ENCODE data around the gene FEN1. TPM values are rescaled to one million over a fixed set of nuclear protein-coding genes. Genes with fewer than 3 reads are reported as not detected.

FEN1 gene
- total and polyA plus RNA-seq, 2 of the 13 experiments (the other 11 are each of a cell fraction or from before 2014, with no cell fraction given) = 12.4 to 102 TPM

DNA sequence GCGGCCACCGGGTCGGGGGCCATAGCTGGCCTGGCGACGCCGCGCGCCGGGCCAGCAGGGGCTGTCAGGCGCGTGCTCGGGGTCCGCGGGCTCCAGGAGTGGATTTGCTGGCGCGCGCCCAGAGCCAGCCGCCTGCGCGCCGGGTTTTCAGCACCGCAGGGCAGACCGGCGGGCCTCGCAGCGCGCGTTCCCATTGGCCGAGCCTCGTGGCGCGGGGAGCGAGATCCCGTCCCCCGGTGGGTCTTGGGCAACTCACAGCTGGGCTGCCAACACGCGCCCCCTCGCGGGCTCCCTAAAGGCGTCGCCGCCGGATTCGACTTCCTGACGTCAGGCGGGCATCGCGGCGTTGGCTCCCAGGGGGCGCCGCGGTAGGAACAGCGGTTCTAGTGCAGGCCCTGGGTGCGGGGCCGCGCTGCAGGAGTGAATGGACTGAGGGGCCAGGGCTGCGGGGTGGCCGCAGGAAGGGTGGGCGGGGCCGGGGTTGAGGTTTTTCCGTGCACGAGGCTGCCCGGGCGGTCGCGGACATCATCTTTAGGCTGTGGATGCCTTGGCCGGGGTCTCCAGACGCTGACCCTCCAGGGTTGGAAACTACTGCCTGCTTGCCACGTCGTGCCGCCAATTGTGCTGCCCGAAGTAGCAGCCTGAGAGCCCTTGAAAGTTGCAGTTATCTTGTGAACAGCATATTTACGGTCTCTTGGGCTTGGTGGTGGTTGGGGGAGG is 24.2 kb downstream of the FEN1 start, which contains the start of gene FADS1 (continued):
- TF ChIP-seq ZNF101 (CRISPR knock-in tag; IDR thresholded peaks at IDR 0.05; ENCODE audit: borderline replicate concordance, low read depth) (0 out of 2 replicates have a peak, but pooled peaks have one; percentile 80), TBX2 (CRISPR knock-in tag; IDR thresholded peaks at IDR 0.05; ENCODE audit: borderline replicate concordance) (peak; percentile 92), ZBTB21 (CRISPR knock-in tag; IDR thresholded peaks at IDR 0.05) (peak; percentile 82), TSC22D2 (CRISPR knock-in tag; IDR thresholded peaks at IDR 0.05; ENCODE audit: borderline replicate concordance) (no peak), HNF4A (CRISPR knock-in tag; IDR thresholded peaks at IDR 0.05) (peak; percentile 37), KAT7 (CRISPR knock-in tag; IDR thresholded peaks at IDR 0.05; ENCODE audit: borderline replicate concordance) (peak; percentile 47; the same call in 1 of the 2 replicates), DMAP1 (CRISPR knock-in tag; IDR thresholded peaks at IDR 0.05) (peak; percentile 88), U2AF2 (IDR thresholded peaks at IDR 0.05; ENCODE audit: low read depth, low read length) (no peak), ATRX (CRISPR knock-in tag; IDR thresholded peaks at IDR 0.05; ENCODE audit: borderline replicate concordance) (no peak), ZNF383 (CRISPR knock-in tag; IDR thresholded peaks at IDR 0.05; ENCODE audit: borderline replicate concordance) (peak; percentile 74; the same call in 1 of the 2 replicates), NFYB (CRISPR knock-in tag; IDR thresholded peaks at IDR 0.05) (peak; percentile 78), U2AF1 (optimal IDR thresholded peaks at IDR 0.05; ENCODE audit: low read depth, low read length) (peak; percentile 78), ZNF136 (CRISPR knock-in tag; IDR thresholded peaks at IDR 0.05; ENCODE audit: low read depth) (no peak), ZFP82 (CRISPR knock-in tag; IDR thresholded peaks at IDR 0.05; ENCODE audit: borderline replicate concordance) (peak; percentile 87; the same call in 1 of the 2 replicates)
- TF ChIP-seq, protein P1, sequence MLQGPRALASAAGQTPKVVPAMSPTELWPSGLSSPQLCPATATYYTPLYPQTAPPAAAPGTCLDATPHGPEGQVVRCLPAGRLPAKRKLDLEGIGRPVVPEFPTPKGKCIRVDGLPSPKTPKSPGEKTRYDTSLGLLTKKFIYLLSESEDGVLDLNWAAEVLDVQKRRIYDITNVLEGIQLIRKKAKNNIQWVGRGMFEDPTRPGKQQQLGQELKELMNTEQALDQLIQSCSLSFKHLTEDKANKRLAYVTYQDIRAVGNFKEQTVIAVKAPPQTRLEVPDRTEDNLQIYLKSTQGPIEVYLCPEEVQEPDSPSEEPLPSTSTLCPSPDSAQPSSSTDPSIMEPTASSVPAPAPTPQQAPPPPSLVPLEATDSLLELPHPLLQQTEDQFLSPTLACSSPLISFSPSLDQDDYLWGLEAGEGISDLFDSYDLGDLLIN (CRISPR knock-in tag; IDR thresholded peaks at IDR 0.05; ENCODE audit: borderline replicate concordance) = 0 out of 2 replicates have a peak, but pooled peaks have one; percentile 68
- TF ChIP-seq, protein P2, sequence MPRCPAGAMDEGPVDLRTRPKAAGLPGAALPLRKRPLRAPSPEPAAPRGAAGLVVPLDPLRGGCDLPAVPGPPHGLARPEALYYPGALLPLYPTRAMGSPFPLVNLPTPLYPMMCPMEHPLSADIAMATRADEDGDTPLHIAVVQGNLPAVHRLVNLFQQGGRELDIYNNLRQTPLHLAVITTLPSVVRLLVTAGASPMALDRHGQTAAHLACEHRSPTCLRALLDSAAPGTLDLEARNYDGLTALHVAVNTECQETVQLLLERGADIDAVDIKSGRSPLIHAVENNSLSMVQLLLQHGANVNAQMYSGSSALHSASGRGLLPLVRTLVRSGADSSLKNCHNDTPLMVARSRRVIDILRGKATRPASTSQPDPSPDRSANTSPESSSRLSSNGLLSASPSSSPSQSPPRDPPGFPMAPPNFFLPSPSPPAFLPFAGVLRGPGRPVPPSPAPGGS (CRISPR knock-in tag; IDR thresholded peaks at IDR 0.05) = peak; percentile 85; the same call in 1 of the 2 replicates
- TF ChIP-seq, protein P3, sequence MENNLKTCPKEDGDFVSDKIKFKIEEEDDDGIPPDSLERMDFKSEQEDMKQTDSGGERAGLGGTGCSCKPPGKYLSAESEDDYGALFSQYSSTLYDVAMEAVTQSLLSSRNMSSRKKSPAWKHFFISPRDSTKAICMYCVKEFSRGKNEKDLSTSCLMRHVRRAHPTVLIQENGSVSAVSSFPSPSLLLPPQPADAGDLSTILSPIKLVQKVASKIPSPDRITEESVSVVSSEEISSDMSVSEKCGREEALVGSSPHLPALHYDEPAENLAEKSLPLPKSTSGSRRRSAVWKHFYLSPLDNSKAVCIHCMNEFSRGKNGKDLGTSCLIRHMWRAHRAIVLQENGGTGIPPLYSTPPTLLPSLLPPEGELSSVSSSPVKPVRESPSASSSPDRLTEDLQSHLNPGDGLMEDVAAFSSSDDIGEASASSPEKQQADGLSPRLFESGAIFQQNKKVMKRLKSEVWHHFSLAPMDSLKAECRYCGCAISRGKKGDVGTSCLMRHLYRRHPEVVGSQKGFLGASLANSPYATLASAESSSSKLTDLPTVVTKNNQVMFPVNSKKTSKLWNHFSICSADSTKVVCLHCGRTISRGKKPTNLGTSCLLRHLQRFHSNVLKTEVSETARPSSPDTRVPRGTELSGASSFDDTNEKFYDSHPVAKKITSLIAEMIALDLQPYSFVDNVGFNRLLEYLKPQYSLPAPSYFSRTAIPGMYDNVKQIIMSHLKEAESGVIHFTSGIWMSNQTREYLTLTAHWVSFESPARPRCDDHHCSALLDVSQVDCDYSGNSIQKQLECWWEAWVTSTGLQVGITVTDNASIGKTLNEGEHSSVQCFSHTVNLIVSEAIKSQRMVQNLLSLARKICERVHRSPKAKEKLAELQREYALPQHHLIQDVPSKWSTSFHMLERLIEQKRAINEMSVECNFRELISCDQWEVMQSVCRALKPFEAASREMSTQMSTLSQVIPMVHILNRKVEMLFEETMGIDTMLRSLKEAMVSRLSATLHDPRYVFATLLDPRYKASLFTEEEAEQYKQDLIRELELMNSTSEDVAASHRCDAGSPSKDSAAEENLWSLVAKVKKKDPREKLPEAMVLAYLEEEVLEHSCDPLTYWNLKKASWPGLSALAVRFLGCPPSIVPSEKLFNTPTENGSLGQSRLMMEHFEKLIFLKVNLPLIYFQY (CRISPR knock-in tag; IDR thresholded peaks at IDR 0.05; ENCODE audit: borderline replicate concordance) = peak; percentile 76; the same call in 1 of the 2 replicates
- TF ChIP-seq, protein P4, sequence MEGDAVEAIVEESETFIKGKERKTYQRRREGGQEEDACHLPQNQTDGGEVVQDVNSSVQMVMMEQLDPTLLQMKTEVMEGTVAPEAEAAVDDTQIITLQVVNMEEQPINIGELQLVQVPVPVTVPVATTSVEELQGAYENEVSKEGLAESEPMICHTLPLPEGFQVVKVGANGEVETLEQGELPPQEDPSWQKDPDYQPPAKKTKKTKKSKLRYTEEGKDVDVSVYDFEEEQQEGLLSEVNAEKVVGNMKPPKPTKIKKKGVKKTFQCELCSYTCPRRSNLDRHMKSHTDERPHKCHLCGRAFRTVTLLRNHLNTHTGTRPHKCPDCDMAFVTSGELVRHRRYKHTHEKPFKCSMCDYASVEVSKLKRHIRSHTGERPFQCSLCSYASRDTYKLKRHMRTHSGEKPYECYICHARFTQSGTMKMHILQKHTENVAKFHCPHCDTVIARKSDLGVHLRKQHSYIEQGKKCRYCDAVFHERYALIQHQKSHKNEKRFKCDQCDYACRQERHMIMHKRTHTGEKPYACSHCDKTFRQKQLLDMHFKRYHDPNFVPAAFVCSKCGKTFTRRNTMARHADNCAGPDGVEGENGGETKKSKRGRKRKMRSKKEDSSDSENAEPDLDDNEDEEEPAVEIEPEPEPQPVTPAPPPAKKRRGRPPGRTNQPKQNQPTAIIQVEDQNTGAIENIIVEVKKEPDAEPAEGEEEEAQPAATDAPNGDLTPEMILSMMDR (CRISPR knock-in tag; IDR thresholded peaks at IDR 0.05) = peak; percentile 95
- TF ChIP-seq, protein P5, sequence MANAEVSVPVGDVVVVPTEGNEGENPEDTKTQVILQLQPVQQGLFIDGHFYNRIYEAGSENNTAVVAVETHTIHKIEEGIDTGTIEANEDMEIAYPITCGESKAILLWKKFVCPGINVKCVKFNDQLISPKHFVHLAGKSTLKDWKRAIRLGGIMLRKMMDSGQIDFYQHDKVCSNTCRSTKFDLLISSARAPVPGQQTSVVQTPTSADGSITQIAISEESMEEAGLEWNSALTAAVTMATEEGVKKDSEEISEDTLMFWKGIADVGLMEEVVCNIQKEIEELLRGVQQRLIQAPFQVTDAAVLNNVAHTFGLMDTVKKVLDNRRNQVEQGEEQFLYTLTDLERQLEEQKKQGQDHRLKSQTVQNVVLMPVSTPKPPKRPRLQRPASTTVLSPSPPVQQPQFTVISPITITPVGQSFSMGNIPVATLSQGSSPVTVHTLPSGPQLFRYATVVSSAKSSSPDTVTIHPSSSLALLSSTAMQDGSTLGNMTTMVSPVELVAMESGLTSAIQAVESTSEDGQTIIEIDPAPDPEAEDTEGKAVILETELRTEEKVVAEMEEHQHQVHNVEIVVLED (CRISPR knock-in tag; IDR thresholded peaks at IDR 0.05; ENCODE audit: borderline replicate concordance) = peak; percentile 86
